K562 (cell line): ENCODE data around the gene ERC2. TPM values are rescaled to one million over a fixed set of nuclear protein-coding genes. Genes with fewer than 3 reads are reported as not detected.

ENCODE experiments used
- ATAC-seq: fragments of 200-7000 bp; cut with Tn5 transposase; 3 replicates; pipeline ENCODE4 v1.9.1; 2020; ENCODE audit warnings: moderate library complexity
- BruUV-seq: library from RNA; stranded (reverse); fragments of 400-500 nt; replicated peaks from 2 replicates; lab custom pipeline; 2021; lab: Mats Ljungman, UMichigan
- CTCF ChIA-PET: fragments of 300-600 bp; formaldehyde crosslinking; extraction: SDS; loops from one replicate; lab custom pipeline; 2021; ENCODE audit warnings: low intra/inter-chr PET ratio; lab: Yijun Ruan, JAX
- POLR2A ChIA-PET: fragments of 300-600, 350-650 bp; sonication (Branson Sonifier 250); formaldehyde crosslinking; extraction: SDS; loops from one replicate; lab custom pipeline; 2021; ENCODE audit warnings: antibody characterized with exemption, inconsistent platforms; lab: Yijun Ruan, JAX
- DNase-seq, 4 experiments: peaks; one replicate each; pipeline versions ENCODE4 v3.0.0 to v3.0.0-alpha.2; 2011 to 2018; ENCODE audit warnings: low spot score in 3 of 4, mixed read lengths in 3 of 4; ENCODE audit errors: extremely low read depth in 1 of 4
- FAIRE-seq: peaks from 2 replicates; lab custom pipeline; 2011; peaks lifted over from hg19 to GRCh38; lab: Jason Lieb, UNC
- H2AFZ ChIP-seq: 2 replicates; pipeline ENCODE4 v1.6.0; 2011; ENCODE audit warnings: low read depth, low read length, control low read depth, inconsistent platforms
- H3K27ac ChIP-seq: fragments of 200-600 bp; 3 replicates; pipeline ENCODE4 v1.8.0; 2011; ENCODE audit warnings: low read depth, mild to moderate bottlenecking, control low read depth, inconsistent platforms, low read length, moderate library complexity, mixed read lengths; ENCODE audit errors: extremely low read depth
- H3K27me3 ChIP-seq, 2 experiments: fragments of 300-600 bp in 1 of 2; 2 replicates in 1 of 2; 3 replicates in 1 of 2; pipeline versions ENCODE4 v1.6.0 to v1.8.0; 2011; ENCODE audit warnings: inconsistent platforms in 2 of 2, low read length in 2 of 2, mild to moderate bottlenecking in 1 of 2, mixed read lengths in 1 of 2, moderate library complexity in 1 of 2; ENCODE audit not compliant: control insufficient read depth in 2 of 2, insufficient read depth in 2 of 2
- H3K36me3 ChIP-seq: fragments of 300-600 bp; 3 replicates; pipeline ENCODE4 v1.8.0; 2011; ENCODE audit warnings: mild to moderate bottlenecking, low read length, inconsistent platforms; ENCODE audit not compliant: control insufficient read depth, insufficient read depth
- H3K4me1 ChIP-seq, 2 experiments: fragments of 200-600 bp in 1 of 2; replicated peaks in 1 of 2; 2 replicates in 1 of 2; 3 replicates in 1 of 2; pipeline versions ENCODE4 v1.5.1 to v1.8.0; 2011; ENCODE audit warnings: inconsistent platforms in 2 of 2, low read length in 2 of 2, mild to moderate bottlenecking in 1 of 2, mixed read lengths in 1 of 2, moderate library complexity in 1 of 2; ENCODE audit not compliant: control insufficient read depth in 2 of 2, insufficient read depth in 2 of 2
- H3K4me2 ChIP-seq: 2 replicates; pipeline ENCODE4 v1.6.1; 2011; ENCODE audit warnings: low read length, control low read depth, inconsistent platforms, mixed read lengths; ENCODE audit not compliant: insufficient read depth
- H3K4me3 ChIP-seq: fragments of 200-600 bp; sonication (generic), shearing (Covaris generic); 2 replicates; pipeline ENCODE4 v1.5.1; 2016; ENCODE audit warnings: control low read depth, inconsistent platforms
- H3K79me2 ChIP-seq: fragments of 200-600 bp; 3 replicates; pipeline ENCODE4 v1.8.0; 2011; ENCODE audit warnings: low read length, inconsistent platforms; ENCODE audit not compliant: control insufficient read depth, insufficient read depth
- H3K9ac ChIP-seq, 2 experiments: 2 replicates each; pipeline versions ENCODE4 v1.6.0 to v1.6.1; 2011; ENCODE audit warnings: low read depth in 2 of 2, low read length in 2 of 2, control low read depth in 1 of 2, inconsistent platforms in 1 of 2, mild to moderate bottlenecking in 1 of 2, mixed read lengths in 1 of 2; ENCODE audit not compliant: insufficient read depth in 1 of 2
- H3K9me1 ChIP-seq: one replicate; pipeline ENCODE4 v1.6.0; 2011; ENCODE audit warnings: inconsistent platforms, mild to moderate bottlenecking, low read length, moderate library complexity; ENCODE audit not compliant: control insufficient read depth, insufficient read depth
- H3K9me3 ChIP-seq: replicated peaks from 2 replicates; pipeline ENCODE4 v1.5.1; 2011; ENCODE audit warnings: low read depth, low read length, inconsistent platforms; ENCODE audit not compliant: control insufficient read depth, insufficient read depth
- H4K20me1 ChIP-seq: replicated peaks from 2 replicates; pipeline ENCODE4 v1.6.1; 2011; ENCODE audit warnings: low read length, inconsistent platforms, mixed read lengths; ENCODE audit not compliant: control insufficient read depth, insufficient read depth
- FOXJ3 ChIP-seq: sonication (generic); formaldehyde crosslinking; IDR thresholded peaks from 2 replicates; pipeline ENCODE4 v1.4.0; 2020; ENCODE audit warnings: mild to moderate bottlenecking, missing genetic modification reagents
- HNRNPUL1 ChIP-seq: fragments of 200-400 bp; formaldehyde crosslinking; IDR thresholded peaks from 2 replicates; pipeline ENCODE4 v1.6.1; 2017; ENCODE audit warnings: low read length
- KAT2B ChIP-seq: IDR thresholded peaks from one replicate; pipeline ENCODE4 v1.6.1; 2012; ENCODE audit warnings: low read depth, mild to moderate bottlenecking, control low read depth, inconsistent platforms, low read length, moderate library complexity
- MIER1 ChIP-seq: fragments of 450-650 bp; IDR thresholded peaks from 2 replicates; pipeline ENCODE4 v1.6.1; 2016; ENCODE audit warnings: antibody characterized with exemption, mild to moderate bottlenecking, low read depth
- NCOA6 ChIP-seq: fragments of 450-650 bp; IDR thresholded peaks from 2 replicates; pipeline ENCODE4 v1.6.1; 2017; ENCODE audit warnings: mild to moderate bottlenecking
- NFIC ChIP-seq: fragments of 450-650 bp; IDR thresholded peaks from 2 replicates; pipeline ENCODE4 v1.6.1; 2017; ENCODE audit warnings: mild to moderate bottlenecking, inconsistent platforms
- POU5F1 ChIP-seq: fragments of 150-350 bp; IDR thresholded peaks from 2 replicates; pipeline ENCODE4 v1.6.1; 2014; ENCODE audit warnings: borderline replicate concordance, low read length, low read depth, mild to moderate bottlenecking; ENCODE audit not compliant: partially characterized antibody
- ZEB2 ChIP-seq: fragments of 450-650 bp; IDR thresholded peaks from 2 replicates; pipeline ENCODE4 v1.6.1; 2016
- ZNF212 ChIP-seq: fragments of 450-650 bp; formaldehyde crosslinking; IDR thresholded peaks from 2 replicates; pipeline ENCODE4 v1.4.0; 2020; ENCODE audit warnings: mild to moderate bottlenecking
- WGBS: fragments of 100-300 bp; shearing (Covaris generic); methylation state at CpG from one replicate; pipeline ENCODE4 v1.1.6; 2016; ENCODE audit warnings: low coverage, mixed read lengths; ENCODE audit not compliant: insufficient coverage; ENCODE audit errors: missing lambda C conversion rate; 5-methylcytosine and 5-hydroxymethylcytosine counted together
- in situ Hi-C: fragments of 300-500 bp; cut with MboI; formaldehyde crosslinking; loops from 4 replicates; pipeline ENCODE4 v1.15.0; 2018; ENCODE audit warnings: inconsistent platforms, mixed read lengths
- intact Hi-C: fragments of 100-400 bp; cut with micrococcal nuclease; formaldehyde crosslinking; loops from 2 replicates; pipeline ENCODE4 v1.14.2; 2022
- polyA plus RNA-seq, 8 experiments: library from polyadenylated mRNA; depleted of rRNA in 4 of 8; stranded (reverse) in 5 of 8; unstranded in 3 of 8; fragments of >200 nt; fragmentation: Nextera tagmentation in 2 of 8; fragmentation: Illumina TruSeq in 1 of 8; extraction: Ambion mirVana in 2 of 8; extraction: Trizol in 1 of 8; gene quantifications; 2 replicates each; pipeline versions ENCODE4 v1.2.1 to v1.2.3, GENCODE V29; 2011 to 2014; ENCODE audit warnings: inconsistent platforms in 1 of 8, missing spikeins in 1 of 8
- total RNA-seq, 7 experiments: library from RNA; depleted of rRNA in 6 of 7; stranded (reverse); fragments of >200 nt in 6 of 7; fragmentation: Illumina TruSeq in 2 of 7; extraction: Trizol in 2 of 7; gene quantifications; 2 replicates each; pipeline versions ENCODE4 v1.2.1 to v1.2.3, GENCODE V29; 2011 to 2021; ENCODE audit warnings: low replicate concordance in 1 of 7
- TF ChIP-seq, protein P1 (sequence below): sonication (generic); formaldehyde crosslinking; IDR thresholded peaks from 2 replicates; pipeline ENCODE4 v1.8.0; 2022; ENCODE audit warnings: mild to moderate bottlenecking, missing genetic modification reagents, borderline replicate concordance

The ERC2 gene
- total and polyA plus RNA-seq, 9 of the 15 experiments (the other 6 are each of a cell fraction or from before 2014, with no cell fraction given), result 0.04 to 0.18 (median 0.07) TPM; not detected in 2

DNA sequence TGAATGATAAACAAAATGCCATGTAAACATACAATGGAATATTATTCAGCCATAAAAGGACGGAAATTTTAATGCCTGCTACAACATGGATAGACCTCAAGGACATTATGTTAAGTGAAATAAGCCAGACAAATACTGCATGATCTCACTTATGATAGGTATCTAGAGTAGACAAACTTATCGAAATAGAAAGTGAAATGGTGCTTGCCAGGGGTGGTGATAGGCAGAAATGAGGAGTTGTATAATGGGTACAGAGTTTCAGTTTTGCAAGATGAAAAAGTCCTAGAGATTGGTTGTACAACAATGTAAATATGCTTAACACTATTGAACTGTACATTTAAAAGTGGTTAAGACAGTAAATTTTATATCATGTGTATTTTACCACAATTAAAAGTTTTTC is 287.8 kb downstream of the ERC2 start:
- H3K9me1 ChIP-seq, result no peaks in the 10 kb centered on the region
- no peaks in the 10 kb centered on the region for H3K79me2 ChIP-seq
- 4% methylated on average over 2 of the region's 2 CpGs for WGBS
- FAIRE-seq (no peak), DNase-seq (no peak), ATAC-seq (no peak)
- ChIA-PET POLR2A (no interaction called here), CTCF (no interaction called here)
- in situ Hi-C loops, result no loop called here
- H4K20me1 ChIP-seq, result no peaks in the 10 kb centered on the region
- TF ChIP-seq POU5F1, result no peak
- no peak for TF ChIP-seq HNRNPUL1
- no peak overlapping the region for H2AFZ ChIP-seq
- no peak overlapping the region for H3K4me3 ChIP-seq
- no peaks in the 10 kb centered on the region for H3K4me1 ChIP-seq
- H3K27me3 ChIP-seq, result no peaks in the 10 kb centered on the region
- BruUV-seq, result no TSS peak
- intact Hi-C loops, result no loop called here
- no peak overlapping the region for H3K4me2 ChIP-seq
- H3K9ac ChIP-seq, result no peak overlapping the region
- H3K36me3 ChIP-seq, result no peaks in the 10 kb centered on the region
- H3K27ac ChIP-seq, result no peak overlapping the region
- no peaks in the 10 kb centered on the region for H3K9me3 ChIP-seq

DNA sequence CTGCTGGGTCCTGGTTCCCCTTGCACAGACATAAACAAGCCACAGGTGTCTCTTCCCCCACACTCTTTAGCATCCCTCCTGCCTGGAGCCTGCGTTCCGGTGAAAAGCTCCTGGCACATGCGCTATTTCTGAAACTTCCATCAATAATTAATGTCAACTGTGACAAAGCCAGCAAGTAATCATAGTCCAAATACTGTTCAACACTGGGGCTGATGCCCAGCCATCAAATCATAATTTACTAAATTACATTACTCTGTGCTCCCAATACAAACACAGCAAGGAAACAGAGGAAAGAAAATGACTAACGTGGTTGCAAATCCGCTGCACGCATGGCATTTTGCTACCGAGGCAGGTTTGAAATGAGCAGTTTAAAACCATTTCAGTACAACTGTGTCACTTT is 294.7 kb downstream of the ERC2 start:
- H2AFZ ChIP-seq, result no peak overlapping the region
- no TSS peak for BruUV-seq
- no peak overlapping the region for H3K4me3 ChIP-seq
- H3K27ac ChIP-seq, result no peak overlapping the region
- no peaks in the 10 kb centered on the region for H3K27me3 ChIP-seq
- in situ Hi-C loops (no loop called here), intact Hi-C loops (no loop called here)
- no peak overlapping the region for H3K9ac ChIP-seq
- H3K9me3 ChIP-seq, result no peaks in the 10 kb centered on the region
- H4K20me1 ChIP-seq, result no peaks in the 10 kb centered on the region
- ChIA-PET POLR2A (no interaction called here), CTCF (no interaction called here)
- no peaks in the 10 kb centered on the region for H3K36me3 ChIP-seq
- ATAC-seq, result no peak
- DNase-seq, result no peak
- H3K4me2 ChIP-seq, result no peak overlapping the region
- no peak for FAIRE-seq
- 0% methylated on average over 6 of the region's 7 CpGs for WGBS
- H3K79me2 ChIP-seq, result no peaks in the 10 kb centered on the region
- no peaks in the 10 kb centered on the region for H3K4me1 ChIP-seq
- H3K9me1 ChIP-seq, result no peaks in the 10 kb centered on the region
- TF ChIP-seq ZEB2 (no peak), NFIC (no peak), FOXJ3 (CRISPR knock-in tag) (no peak), ZNF212 (CRISPR knock-in tag) (no peak), MIER1 (no peak), KAT2B (no peak), NCOA6 (no peak)
- TF ChIP-seq, protein P1, sequence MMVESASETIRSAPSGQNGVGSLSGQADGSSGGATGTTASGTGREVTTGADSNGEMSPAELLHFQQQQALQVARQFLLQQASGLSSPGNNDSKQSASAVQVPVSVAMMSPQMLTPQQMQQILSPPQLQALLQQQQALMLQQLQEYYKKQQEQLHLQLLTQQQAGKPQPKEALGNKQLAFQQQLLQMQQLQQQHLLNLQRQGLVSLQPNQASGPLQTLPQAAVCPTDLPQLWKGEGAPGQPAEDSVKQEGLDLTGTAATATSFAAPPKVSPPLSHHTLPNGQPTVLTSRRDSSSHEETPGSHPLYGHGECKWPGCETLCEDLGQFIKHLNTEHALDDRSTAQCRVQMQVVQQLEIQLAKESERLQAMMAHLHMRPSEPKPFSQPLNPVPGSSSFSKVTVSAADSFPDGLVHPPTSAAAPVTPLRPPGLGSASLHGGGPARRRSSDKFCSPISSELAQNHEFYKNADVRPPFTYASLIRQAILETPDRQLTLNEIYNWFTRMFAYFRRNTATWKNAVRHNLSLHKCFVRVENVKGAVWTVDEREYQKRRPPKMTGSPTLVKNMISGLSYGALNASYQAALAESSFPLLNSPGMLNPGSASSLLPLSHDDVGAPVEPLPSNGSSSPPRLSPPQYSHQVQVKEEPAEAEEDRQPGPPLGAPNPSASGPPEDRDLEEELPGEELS (CRISPR knock-in tag), result no peak
